ENCODE results near the gene CCNL2. TPM values are rescaled to one million over a fixed set of nuclear protein-coding genes. Genes with fewer than 3 reads are reported as not detected.

Gene CCNL2
- total and polyA plus RNA-seq, 2 of the 13 experiments (the other 11 are each of a cell fraction or from before 2014, with no cell fraction given): 105 to 340 TPM

GRCh38 chr1:1406821-1407635, 7.9 kb upstream of the CCNL2 start, which contains the start of gene MRPL20 (continued):
- TF ChIP-seq, protein P1, sequence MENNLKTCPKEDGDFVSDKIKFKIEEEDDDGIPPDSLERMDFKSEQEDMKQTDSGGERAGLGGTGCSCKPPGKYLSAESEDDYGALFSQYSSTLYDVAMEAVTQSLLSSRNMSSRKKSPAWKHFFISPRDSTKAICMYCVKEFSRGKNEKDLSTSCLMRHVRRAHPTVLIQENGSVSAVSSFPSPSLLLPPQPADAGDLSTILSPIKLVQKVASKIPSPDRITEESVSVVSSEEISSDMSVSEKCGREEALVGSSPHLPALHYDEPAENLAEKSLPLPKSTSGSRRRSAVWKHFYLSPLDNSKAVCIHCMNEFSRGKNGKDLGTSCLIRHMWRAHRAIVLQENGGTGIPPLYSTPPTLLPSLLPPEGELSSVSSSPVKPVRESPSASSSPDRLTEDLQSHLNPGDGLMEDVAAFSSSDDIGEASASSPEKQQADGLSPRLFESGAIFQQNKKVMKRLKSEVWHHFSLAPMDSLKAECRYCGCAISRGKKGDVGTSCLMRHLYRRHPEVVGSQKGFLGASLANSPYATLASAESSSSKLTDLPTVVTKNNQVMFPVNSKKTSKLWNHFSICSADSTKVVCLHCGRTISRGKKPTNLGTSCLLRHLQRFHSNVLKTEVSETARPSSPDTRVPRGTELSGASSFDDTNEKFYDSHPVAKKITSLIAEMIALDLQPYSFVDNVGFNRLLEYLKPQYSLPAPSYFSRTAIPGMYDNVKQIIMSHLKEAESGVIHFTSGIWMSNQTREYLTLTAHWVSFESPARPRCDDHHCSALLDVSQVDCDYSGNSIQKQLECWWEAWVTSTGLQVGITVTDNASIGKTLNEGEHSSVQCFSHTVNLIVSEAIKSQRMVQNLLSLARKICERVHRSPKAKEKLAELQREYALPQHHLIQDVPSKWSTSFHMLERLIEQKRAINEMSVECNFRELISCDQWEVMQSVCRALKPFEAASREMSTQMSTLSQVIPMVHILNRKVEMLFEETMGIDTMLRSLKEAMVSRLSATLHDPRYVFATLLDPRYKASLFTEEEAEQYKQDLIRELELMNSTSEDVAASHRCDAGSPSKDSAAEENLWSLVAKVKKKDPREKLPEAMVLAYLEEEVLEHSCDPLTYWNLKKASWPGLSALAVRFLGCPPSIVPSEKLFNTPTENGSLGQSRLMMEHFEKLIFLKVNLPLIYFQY (CRISPR knock-in tag; IDR thresholded peaks at IDR 0.05; ENCODE audit: borderline replicate concordance): 0 out of 2 replicates have a peak, but pooled peaks have one; percentile 58
- TF ChIP-seq, protein P2, sequence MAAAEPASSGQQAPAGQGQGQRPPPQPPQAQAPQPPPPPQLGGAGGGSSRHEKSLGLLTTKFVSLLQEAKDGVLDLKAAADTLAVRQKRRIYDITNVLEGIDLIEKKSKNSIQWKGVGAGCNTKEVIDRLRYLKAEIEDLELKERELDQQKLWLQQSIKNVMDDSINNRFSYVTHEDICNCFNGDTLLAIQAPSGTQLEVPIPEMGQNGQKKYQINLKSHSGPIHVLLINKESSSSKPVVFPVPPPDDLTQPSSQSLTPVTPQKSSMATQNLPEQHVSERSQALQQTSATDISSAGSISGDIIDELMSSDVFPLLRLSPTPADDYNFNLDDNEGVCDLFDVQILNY (CRISPR knock-in tag; conservative IDR thresholded peaks at IDR 0.05): peak; percentile 62
- TF ChIP-seq BRCA1 (CRISPR knock-in tag; IDR thresholded peaks at IDR 0.05) (peak; percentile 35; the same call in 1 of the 2 replicates), ZNF577 (CRISPR knock-in tag; IDR thresholded peaks at IDR 0.05; ENCODE audit: borderline replicate concordance, low read depth) (no peak), ZNF484 (CRISPR knock-in tag; IDR thresholded peaks at IDR 0.05; ENCODE audit: borderline replicate concordance, low read depth) (peak; percentile 52; the same call in 1 of the 2 replicates), NFYC (CRISPR knock-in tag; IDR thresholded peaks at IDR 0.05) (peak; percentile 68), ZNF883 (CRISPR knock-in tag; IDR thresholded peaks at IDR 0.05; ENCODE audit: not compliant biosample characterization) (peak; percentile 84), MIER2 (CRISPR knock-in tag; IDR thresholded peaks at IDR 0.05) (no peak), NRL (CRISPR knock-in tag; IDR thresholded peaks at IDR 0.05; ENCODE audit: borderline replicate concordance) (peak; percentile 49; the same call in 1 of the 2 replicates), GFI1 (CRISPR knock-in tag; IDR thresholded peaks at IDR 0.05; ENCODE audit: borderline replicate concordance) (peak; percentile 46; the same call in 1 of the 2 replicates), ZNF282 (IDR thresholded peaks at IDR 0.05; ENCODE audit: partially characterized antibody) (no peak), ZNF501 (CRISPR knock-in tag; IDR thresholded peaks at IDR 0.05) (peak; percentile 75; the same call in 1 of the 2 replicates), PHF8 (CRISPR knock-in tag; IDR thresholded peaks at IDR 0.05) (peak; percentile 92), HNF4G (IDR thresholded peaks at IDR 0.05; ENCODE audit: borderline replicate concordance, low read depth, low read length) (peak; percentile 89), HNF4G (CRISPR knock-in tag; IDR thresholded peaks at IDR 0.05; ENCODE audit: borderline replicate concordance, low read depth) (peak; percentile 93), ARNTL (CRISPR knock-in tag; IDR thresholded peaks at IDR 0.05) (peak; percentile 79), SRY (CRISPR knock-in tag; IDR thresholded peaks at IDR 0.05) (peak; percentile 75; the same call in 1 of the 2 replicates), ARNT2 (CRISPR knock-in tag; IDR thresholded peaks at IDR 0.05; ENCODE audit: low read depth) (peak; percentile 89), SP5 (CRISPR knock-in tag; IDR thresholded peaks at IDR 0.05; ENCODE audit: borderline replicate concordance, low read depth) (0 out of 2 replicates have a peak, but pooled peaks have one; percentile 40), ZFAT (CRISPR knock-in tag; conservative IDR thresholded peaks at IDR 0.05) (no peak), AHR (CRISPR knock-in tag; IDR thresholded peaks at IDR 0.05) (peak; percentile 80; the same call in 1 of the 2 replicates), SMAD1 (CRISPR knock-in tag; IDR thresholded peaks at IDR 0.05; ENCODE audit: borderline replicate concordance, low read depth) (0 out of 2 replicates have a peak, but pooled peaks have one; percentile 67), ZNF549 (CRISPR knock-in tag; IDR thresholded peaks at IDR 0.05) (no peak), KAT7 (CRISPR knock-in tag; IDR thresholded peaks at IDR 0.05; ENCODE audit: borderline replicate concordance) (peak; percentile 81), ZNF746 (CRISPR knock-in tag; IDR thresholded peaks at IDR 0.05) (0 out of 2 replicates have a peak, but pooled peaks have one; percentile 50)
